GM21723 (cell line): ENCODE measurements around the gene CCL1.

Experiments
- ATAC-seq: cut with Tn5 transposase; IDR thresholded peaks from one replicate; pipeline ENCODE4 v1.9.1; 2021; ENCODE audit warnings: mild to moderate bottlenecking, moderate library complexity; ENCODE audit not compliant: unreplicated experiment

Gene CCL1

GRCh38 chr17:34384271-34384670, 21.2 kb upstream of the CCL1 start:
- ATAC-seq = no peak

- ATAC-seq = no peak
Observed at GRCh38 chr17:34383216-34383615, 20.2 kb upstream of the CCL1 start.

- no peak for ATAC-seq
Observed at GRCh38 chr17:34382621-34383124, 19.6 kb upstream of the CCL1 start.

- no peak for ATAC-seq
Observed at GRCh38 chr17:34379868-34380267, 16.8 kb upstream of the CCL1 start.

- ATAC-seq = no peak
Observed at GRCh38 chr17:34378664-34379101, 15.7 kb upstream of the CCL1 start.

GRCh38 chr17:34377078-34377823, 14.2 kb upstream of the CCL1 start:
- no peak for ATAC-seq

- ATAC-seq = no peak
Observed at GRCh38 chr17:34375426-34375997, 12.5 kb upstream of the CCL1 start.

- no peak for ATAC-seq
Observed at GRCh38 chr17:34374457-34374856, 11.4 kb upstream of the CCL1 start.

- no peak for ATAC-seq
Observed at GRCh38 chr17:34371405-34372100, 8.5 kb upstream of the CCL1 start.

GRCh38 chr17:34370997-34371395, 8.0 kb upstream of the CCL1 start:
- ATAC-seq = no peak

- no peak for ATAC-seq
Observed at GRCh38 chr17:34370376-34370996, 7.5 kb upstream of the CCL1 start.

- ATAC-seq = no peak
Observed at GRCh38 chr17:34369571-34369970, 6.5 kb upstream of the CCL1 start.

- ATAC-seq = no peak
Observed at GRCh38 chr17:34368946-34369500, 6.0 kb upstream of the CCL1 start.

- no peak for ATAC-seq
Observed at GRCh38 chr17:34368196-34368945, 5.3 kb upstream of the CCL1 start.

- ATAC-seq = no peak
Observed at GRCh38 chr17:34367486-34368195, 4.6 kb upstream of the CCL1 start.

GRCh38 chr17:34366529-34367107, 3.6 kb upstream of the CCL1 start:
- ATAC-seq = no peak

- ATAC-seq = no peak
Observed at GRCh38 chr17:34366010-34366409, 3.0 kb upstream of the CCL1 start.

- ATAC-seq = no peak
Observed at GRCh38 chr17:34365340-34365739, 2.3 kb upstream of the CCL1 start.

GRCh38 chr17:34364751-34365150, 1.7 kb upstream of the CCL1 start:
- no peak for ATAC-seq
